ENCODE measurements around the gene PTCSC3.

DNA sequence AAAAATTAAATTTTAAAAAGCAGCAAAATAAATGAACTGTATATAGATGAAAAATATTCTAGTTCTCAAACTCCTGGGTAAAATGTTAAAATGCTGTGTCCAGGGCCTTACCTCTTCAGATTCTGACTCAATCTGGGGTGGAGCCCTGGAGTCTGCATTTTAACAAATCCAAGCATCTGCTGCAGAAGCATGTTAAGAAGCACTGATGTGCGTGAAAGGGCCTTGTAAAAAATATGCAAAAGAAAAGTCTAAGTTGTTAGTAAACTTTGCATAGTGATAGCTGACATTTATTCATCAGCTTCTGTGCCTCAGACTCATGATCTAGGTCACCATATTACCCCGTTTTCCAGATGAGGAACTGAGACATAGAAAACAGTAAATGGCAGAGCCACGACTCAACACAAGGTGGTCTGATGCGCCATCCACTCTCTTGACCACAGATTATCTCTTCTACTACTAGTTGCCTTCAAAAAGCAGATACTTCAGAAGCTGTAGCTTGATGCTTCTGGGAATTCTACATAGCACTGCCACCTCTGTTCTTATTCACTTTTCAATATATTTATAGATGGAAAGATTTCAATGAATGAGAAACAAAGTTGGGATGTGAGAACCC lies 28.0 kb upstream of the PTCSC3 start:
- TF ChIP-seq, protein P1, sequence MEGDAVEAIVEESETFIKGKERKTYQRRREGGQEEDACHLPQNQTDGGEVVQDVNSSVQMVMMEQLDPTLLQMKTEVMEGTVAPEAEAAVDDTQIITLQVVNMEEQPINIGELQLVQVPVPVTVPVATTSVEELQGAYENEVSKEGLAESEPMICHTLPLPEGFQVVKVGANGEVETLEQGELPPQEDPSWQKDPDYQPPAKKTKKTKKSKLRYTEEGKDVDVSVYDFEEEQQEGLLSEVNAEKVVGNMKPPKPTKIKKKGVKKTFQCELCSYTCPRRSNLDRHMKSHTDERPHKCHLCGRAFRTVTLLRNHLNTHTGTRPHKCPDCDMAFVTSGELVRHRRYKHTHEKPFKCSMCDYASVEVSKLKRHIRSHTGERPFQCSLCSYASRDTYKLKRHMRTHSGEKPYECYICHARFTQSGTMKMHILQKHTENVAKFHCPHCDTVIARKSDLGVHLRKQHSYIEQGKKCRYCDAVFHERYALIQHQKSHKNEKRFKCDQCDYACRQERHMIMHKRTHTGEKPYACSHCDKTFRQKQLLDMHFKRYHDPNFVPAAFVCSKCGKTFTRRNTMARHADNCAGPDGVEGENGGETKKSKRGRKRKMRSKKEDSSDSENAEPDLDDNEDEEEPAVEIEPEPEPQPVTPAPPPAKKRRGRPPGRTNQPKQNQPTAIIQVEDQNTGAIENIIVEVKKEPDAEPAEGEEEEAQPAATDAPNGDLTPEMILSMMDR (IDR thresholded peaks at IDR 0.05), result no peak
- TF ChIP-seq POLR2A (IDR thresholded peaks at IDR 0.05) (no peak), POLR2AphosphoS5 (IDR thresholded peaks at IDR 0.05) (no peak)
